Measurements from ENCODE around the gene AKAP12.

Gene AKAP12

DNA sequence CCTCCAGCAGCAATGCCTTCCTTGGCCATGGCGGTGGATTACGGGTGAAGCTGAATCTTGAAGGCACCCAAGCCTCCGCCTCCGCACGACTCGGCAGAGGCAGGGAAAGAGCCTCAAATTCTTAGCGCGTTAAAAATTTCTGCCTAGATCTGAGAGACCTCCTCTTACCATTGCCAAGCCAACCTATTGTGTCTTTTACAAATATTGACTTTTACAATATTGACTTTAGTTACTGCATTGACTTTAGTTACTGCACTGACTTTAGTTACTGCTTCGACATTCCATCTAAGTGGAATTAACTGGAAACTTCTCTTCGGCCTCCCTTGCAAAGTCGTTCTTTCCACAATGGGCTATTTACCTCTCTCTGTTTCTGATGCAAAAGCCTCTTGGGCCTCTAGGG lies 13.8 kb upstream of the AKAP12 start:
- Histone ChIP-seq H3K79me2 (ENCODE audit: insufficient read depth, low read length) (no peaks in the 10 kb centered on the region), H3K4me3 (ENCODE audit: low read depth in 1 of 2, low read length in 2 of 2) (no peak overlapping the region), H3K9ac (ENCODE audit: low read depth, low read length) (no peak overlapping the region), H3K27ac (ENCODE audit: low read length) (no peak overlapping the region), H3K27me3 (ENCODE audit: insufficient read depth, low read length, poor library complexity) (no peaks in the 10 kb centered on the region), H2AFZ (ENCODE audit: low read depth, low read length) (no peak overlapping the region), H3K36me3 (ENCODE audit: insufficient read depth, low read length) (no peaks in the 10 kb centered on the region), H3K4me2 (ENCODE audit: insufficient read depth, low read length) (no peak overlapping the region), H3K4me1 (ENCODE audit: insufficient read depth, low read length) (peaks cover 6% of the 10 kb centered on the region; the same call in 1 of the 2 replicates), H3K9me3 (ENCODE audit: insufficient read depth, low read length, severe bottlenecking) (no peaks in the 10 kb centered on the region), H4K20me1 (ENCODE audit: insufficient read depth, low read length) (no peaks in the 10 kb centered on the region)
- no peak for TF ChIP-seq EZH2 (IDR thresholded peaks at IDR 0.05; ENCODE audit: borderline replicate concordance, low read depth, low read length, severe bottlenecking)
- TF ChIP-seq, protein P1, sequence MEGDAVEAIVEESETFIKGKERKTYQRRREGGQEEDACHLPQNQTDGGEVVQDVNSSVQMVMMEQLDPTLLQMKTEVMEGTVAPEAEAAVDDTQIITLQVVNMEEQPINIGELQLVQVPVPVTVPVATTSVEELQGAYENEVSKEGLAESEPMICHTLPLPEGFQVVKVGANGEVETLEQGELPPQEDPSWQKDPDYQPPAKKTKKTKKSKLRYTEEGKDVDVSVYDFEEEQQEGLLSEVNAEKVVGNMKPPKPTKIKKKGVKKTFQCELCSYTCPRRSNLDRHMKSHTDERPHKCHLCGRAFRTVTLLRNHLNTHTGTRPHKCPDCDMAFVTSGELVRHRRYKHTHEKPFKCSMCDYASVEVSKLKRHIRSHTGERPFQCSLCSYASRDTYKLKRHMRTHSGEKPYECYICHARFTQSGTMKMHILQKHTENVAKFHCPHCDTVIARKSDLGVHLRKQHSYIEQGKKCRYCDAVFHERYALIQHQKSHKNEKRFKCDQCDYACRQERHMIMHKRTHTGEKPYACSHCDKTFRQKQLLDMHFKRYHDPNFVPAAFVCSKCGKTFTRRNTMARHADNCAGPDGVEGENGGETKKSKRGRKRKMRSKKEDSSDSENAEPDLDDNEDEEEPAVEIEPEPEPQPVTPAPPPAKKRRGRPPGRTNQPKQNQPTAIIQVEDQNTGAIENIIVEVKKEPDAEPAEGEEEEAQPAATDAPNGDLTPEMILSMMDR (IDR thresholded peaks at IDR 0.05; ENCODE audit: borderline replicate concordance, extremely low read depth, low read length, poor library complexity, severe bottlenecking): no peak
- ATAC-seq (ENCODE audit: insufficient read depth, low read depth) (no peak), DNase-seq (no peak)

DNA sequence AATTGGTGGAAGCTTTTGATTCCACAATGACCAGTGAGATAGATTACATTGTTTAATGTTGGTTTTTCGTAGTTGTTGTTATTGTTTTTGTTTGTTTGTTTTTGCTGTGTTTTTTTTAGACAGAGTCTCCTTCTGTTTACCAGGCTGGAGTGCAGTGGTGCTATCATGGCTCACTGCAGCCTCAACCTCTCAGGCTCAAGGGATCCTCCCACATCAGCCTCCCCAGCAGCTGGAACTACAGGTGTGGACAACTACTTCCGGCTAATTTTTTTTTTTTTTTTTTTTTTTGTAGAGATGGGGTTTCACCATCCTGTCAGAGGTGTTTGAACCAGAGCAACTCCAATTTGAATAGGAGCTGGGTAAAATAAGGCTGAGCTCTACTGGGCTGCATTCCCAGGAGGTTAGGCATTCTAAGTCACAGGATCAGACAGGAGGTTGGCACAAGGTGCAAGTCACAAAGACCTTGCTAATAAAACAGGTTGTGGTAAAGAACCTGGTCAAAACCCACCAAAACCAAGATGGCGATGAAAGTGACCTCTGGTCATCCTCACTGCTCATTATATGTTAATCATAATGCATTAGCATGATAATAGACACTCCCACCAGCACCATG lies 10.9 kb upstream of the AKAP12 start:
- H2AFZ ChIP-seq (ENCODE audit: low read depth, low read length): no peak overlapping the region
- H3K4me3 ChIP-seq (ENCODE audit: low read depth in 1 of 2, low read length in 2 of 2): no peak overlapping the region
- DNase-seq (no peak), ATAC-seq (ENCODE audit: insufficient read depth, low read depth) (no peak)
- H3K9me3 ChIP-seq (ENCODE audit: insufficient read depth, low read length, severe bottlenecking): no peaks in the 10 kb centered on the region
- H3K4me1 ChIP-seq (ENCODE audit: insufficient read depth, low read length): peaks cover 7% of the 10 kb centered on the region; the same call in 1 of the 2 replicates
- H3K36me3 ChIP-seq (ENCODE audit: insufficient read depth, low read length): no peaks in the 10 kb centered on the region
- H3K27ac ChIP-seq (ENCODE audit: low read length): no peak overlapping the region
- no peaks in the 10 kb centered on the region for H4K20me1 ChIP-seq (ENCODE audit: insufficient read depth, low read length)
- no peaks in the 10 kb centered on the region for H3K79me2 ChIP-seq (ENCODE audit: insufficient read depth, low read length)
- no peak overlapping the region for H3K9ac ChIP-seq (ENCODE audit: low read depth, low read length)
- no peaks in the 10 kb centered on the region for H3K27me3 ChIP-seq (ENCODE audit: insufficient read depth, low read length, poor library complexity)
- no peak overlapping the region for H3K4me2 ChIP-seq (ENCODE audit: insufficient read depth, low read length)
- TF ChIP-seq, protein P1 (IDR thresholded peaks at IDR 0.05; ENCODE audit: borderline replicate concordance, extremely low read depth, low read length, poor library complexity, severe bottlenecking): no peak
- no peak for TF ChIP-seq EZH2 (IDR thresholded peaks at IDR 0.05; ENCODE audit: borderline replicate concordance, low read depth, low read length, severe bottlenecking)

GRCh38 chr6:151229401-151230276 lies 10.1 kb upstream of the AKAP12 start:
- H3K4me2 ChIP-seq (ENCODE audit: insufficient read depth, low read length): no peak overlapping the region
- peaks cover 11% of the 10 kb centered on the region for H3K4me1 ChIP-seq (ENCODE audit: insufficient read depth, low read length)
- no peak overlapping the region for H2AFZ ChIP-seq (ENCODE audit: low read depth, low read length)
- H3K4me3 ChIP-seq (ENCODE audit: low read depth in 1 of 2, low read length in 2 of 2): no peak overlapping the region
- H3K9me3 ChIP-seq (ENCODE audit: insufficient read depth, low read length, severe bottlenecking): no peaks in the 10 kb centered on the region
- no peaks in the 10 kb centered on the region for H4K20me1 ChIP-seq (ENCODE audit: insufficient read depth, low read length)
- no peak overlapping the region for H3K9ac ChIP-seq (ENCODE audit: low read depth, low read length)
- H3K79me2 ChIP-seq (ENCODE audit: insufficient read depth, low read length): no peaks in the 10 kb centered on the region
- H3K36me3 ChIP-seq (ENCODE audit: insufficient read depth, low read length): no peaks in the 10 kb centered on the region
- ATAC-seq (ENCODE audit: insufficient read depth, low read depth) (no peak), DNase-seq (peak; percentile 26)
- H3K27ac ChIP-seq (ENCODE audit: low read length): no peak overlapping the region
- TF ChIP-seq EZH2 (IDR thresholded peaks at IDR 0.05; ENCODE audit: borderline replicate concordance, low read depth, low read length, severe bottlenecking): no peak
- TF ChIP-seq, protein P1 (IDR thresholded peaks at IDR 0.05; ENCODE audit: borderline replicate concordance, extremely low read depth, low read length, poor library complexity, severe bottlenecking): no peak
- H3K27me3 ChIP-seq (ENCODE audit: insufficient read depth, low read length, poor library complexity): no peaks in the 10 kb centered on the region
